BJ (cell line): ENCODE data around the gene CTNND2. TPM values are rescaled to one million over a fixed set of nuclear protein-coding genes. Genes with fewer than 3 reads are reported as not detected.

Experiments
- CTCF ChIA-PET: fragments of 350-600 bp; formaldehyde crosslinking; extraction: SDS; loops from one replicate; lab custom pipeline; 2021; ENCODE audit warnings: antibody characterized with exemption, inconsistent platforms; lab: Yijun Ruan, JAX
- POLR2A ChIA-PET: fragments of 300-600 bp; sonication (Branson Sonifier 250); formaldehyde crosslinking; extraction: SDS; loops from one replicate; lab custom pipeline; 2021; ENCODE audit warnings: antibody characterized with exemption; lab: Charles Lee
- DNase-seq: peaks from one replicate; pipeline ENCODE4 v3.0.0-alpha.2; 2011; ENCODE audit warnings: low read depth
- H3K27me3 ChIP-seq: 2 replicates; pipeline ENCODE4 v1.6.0; 2011; ENCODE audit warnings: low read length; ENCODE audit not compliant: control insufficient read depth, insufficient read depth
- H3K36me3 ChIP-seq: 2 replicates; pipeline ENCODE4 v1.5.1; 2011; ENCODE audit warnings: low read length; ENCODE audit not compliant: control insufficient read depth, insufficient read depth
- H3K4me3 ChIP-seq: 2 replicates; pipeline ENCODE4 v1.5.1; 2011; ENCODE audit warnings: low read depth, mild to moderate bottlenecking, control low read depth, low read length
- polyA plus RNA-seq: library from polyadenylated mRNA; depleted of rRNA; stranded (reverse); fragments of >200 nt; gene quantifications from 2 replicates; pipeline ENCODE4 v1.2.3, GENCODE V29; 2011
- TF ChIP-seq, protein P1 (sequence below): IDR thresholded peaks from 2 replicates; pipeline ENCODE4 v1.5.1; 2011; ENCODE audit warnings: low read depth, mild to moderate bottlenecking, control low read depth, inconsistent platforms, low read length, moderate library complexity; ENCODE audit not compliant: insufficient read depth

Gene CTNND2
- polyA plus RNA-seq, 1 experiment, result not detected

DNA sequence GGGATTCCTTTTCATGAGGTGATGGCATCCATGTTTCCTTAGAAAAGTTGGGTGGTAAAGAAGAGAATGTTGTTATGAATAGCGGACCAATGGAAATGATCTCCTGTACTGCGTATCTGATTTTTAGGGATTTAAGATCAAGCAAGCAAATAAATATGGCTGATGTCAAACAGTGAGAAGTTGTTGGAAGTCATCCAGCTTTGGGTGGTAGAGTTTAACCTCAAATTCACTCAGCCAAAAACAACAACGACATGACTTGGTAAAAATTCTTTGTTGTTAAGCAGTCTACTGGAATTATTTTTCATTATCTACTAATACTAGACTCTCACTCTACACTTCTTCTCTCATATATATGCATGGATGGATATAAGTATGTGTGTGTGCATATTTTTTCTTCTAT, 426.5 kb downstream of the CTNND2 start:
- no peak for DNase-seq
- no peaks in the 10 kb centered on the region for H3K36me3 ChIP-seq
- H3K4me3 ChIP-seq, result no peak overlapping the region
- no peaks in the 10 kb centered on the region for H3K27me3 ChIP-seq
- CTCF ChIA-PET, result no interaction called here
- TF ChIP-seq, protein P1, sequence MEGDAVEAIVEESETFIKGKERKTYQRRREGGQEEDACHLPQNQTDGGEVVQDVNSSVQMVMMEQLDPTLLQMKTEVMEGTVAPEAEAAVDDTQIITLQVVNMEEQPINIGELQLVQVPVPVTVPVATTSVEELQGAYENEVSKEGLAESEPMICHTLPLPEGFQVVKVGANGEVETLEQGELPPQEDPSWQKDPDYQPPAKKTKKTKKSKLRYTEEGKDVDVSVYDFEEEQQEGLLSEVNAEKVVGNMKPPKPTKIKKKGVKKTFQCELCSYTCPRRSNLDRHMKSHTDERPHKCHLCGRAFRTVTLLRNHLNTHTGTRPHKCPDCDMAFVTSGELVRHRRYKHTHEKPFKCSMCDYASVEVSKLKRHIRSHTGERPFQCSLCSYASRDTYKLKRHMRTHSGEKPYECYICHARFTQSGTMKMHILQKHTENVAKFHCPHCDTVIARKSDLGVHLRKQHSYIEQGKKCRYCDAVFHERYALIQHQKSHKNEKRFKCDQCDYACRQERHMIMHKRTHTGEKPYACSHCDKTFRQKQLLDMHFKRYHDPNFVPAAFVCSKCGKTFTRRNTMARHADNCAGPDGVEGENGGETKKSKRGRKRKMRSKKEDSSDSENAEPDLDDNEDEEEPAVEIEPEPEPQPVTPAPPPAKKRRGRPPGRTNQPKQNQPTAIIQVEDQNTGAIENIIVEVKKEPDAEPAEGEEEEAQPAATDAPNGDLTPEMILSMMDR, result no peak
- POLR2A ChIA-PET, result no interaction called here

DNA sequence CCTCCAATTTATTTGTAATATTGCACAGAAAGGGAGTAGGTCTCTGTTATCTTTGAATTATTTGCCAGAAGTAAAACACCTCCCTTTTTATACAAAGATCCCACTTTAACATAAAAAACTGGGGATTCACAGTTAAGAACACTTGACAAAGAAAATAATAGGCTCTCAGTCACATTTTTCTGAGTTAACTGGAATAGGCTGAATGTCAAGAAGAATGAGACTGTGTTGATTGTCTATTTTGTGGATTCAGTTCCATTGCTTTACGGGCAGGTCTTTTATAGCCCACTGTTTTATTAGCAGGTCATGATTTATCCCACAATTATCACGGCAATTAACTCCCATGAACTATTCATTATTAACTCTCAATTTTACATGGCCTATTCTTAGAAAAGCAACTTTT, 427.4 kb downstream of the CTNND2 start:
- POLR2A ChIA-PET, result no interaction called here
- CTCF ChIA-PET, result no interaction called here
- no peak overlapping the region for H3K4me3 ChIP-seq
- TF ChIP-seq, protein P1, result no peak
- DNase-seq, result no peak
- H3K36me3 ChIP-seq, result no peaks in the 10 kb centered on the region
- H3K27me3 ChIP-seq, result no peaks in the 10 kb centered on the region

DNA sequence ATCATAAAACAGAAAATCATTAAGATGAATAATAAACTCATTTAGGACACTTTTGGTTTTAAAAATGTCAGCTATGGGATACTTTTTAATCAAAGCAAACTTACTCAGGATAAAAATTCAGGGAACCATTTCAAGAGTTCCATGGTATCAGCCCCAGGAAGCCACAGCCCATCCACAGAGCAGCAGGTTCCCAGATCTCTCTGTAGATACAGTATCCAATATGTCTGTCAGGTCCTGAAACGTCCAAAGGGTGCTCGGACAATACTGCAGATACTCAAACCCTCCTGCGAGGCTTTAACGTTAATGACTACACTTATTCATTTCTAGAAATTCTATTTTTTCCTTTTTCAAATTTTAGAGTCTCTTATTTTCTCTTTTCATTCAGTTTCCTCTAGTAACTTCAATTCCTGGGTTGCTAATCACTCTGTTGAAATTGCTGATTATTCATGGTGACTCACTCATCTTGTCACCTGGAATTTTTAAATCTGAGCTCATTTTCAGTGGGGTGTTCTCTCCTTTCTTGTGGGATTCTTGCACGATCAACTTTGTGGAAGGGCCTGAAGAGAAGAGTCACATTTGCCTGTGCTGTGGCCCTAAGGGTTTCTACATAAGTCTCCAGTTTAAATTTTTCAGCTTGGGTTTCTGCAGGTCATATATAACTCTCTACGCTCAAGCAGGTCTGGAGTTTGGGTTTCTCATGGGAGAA, 435.8 kb downstream of the CTNND2 start:
- Histone ChIP-seq H3K27me3 (no peaks in the 10 kb centered on the region), H3K36me3 (no peaks in the 10 kb centered on the region), H3K4me3 (no peak overlapping the region)
- POLR2A ChIA-PET, result no interaction called here
- TF ChIP-seq, protein P1, result no peak
- DNase-seq, result no peak
- CTCF ChIA-PET, result no interaction called here

DNA sequence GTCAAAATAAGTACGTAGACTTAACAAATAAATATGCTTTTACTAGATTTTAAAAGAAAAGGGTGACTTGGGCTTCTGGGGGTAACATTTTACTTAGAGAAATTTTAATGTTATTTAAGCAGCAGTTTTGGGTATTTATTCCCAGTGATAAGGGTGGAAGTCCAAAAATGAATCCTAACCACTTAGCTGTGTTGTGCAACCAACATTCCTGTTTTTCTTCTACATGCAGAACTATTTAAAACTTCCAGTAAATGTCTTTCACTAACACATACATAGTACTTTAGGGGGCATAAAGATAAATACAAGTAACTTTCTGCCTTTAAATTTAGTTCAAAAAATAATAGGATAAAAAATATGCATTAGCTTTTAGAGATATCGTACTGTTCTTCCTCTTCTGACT, 436.7 kb downstream of the CTNND2 start:
- H3K4me3 ChIP-seq, result no peak overlapping the region
- H3K36me3 ChIP-seq, result no peaks in the 10 kb centered on the region
- H3K27me3 ChIP-seq, result no peaks in the 10 kb centered on the region
- POLR2A ChIA-PET, result no interaction called here
- no peak for DNase-seq
- CTCF ChIA-PET, result no interaction called here
- TF ChIP-seq, protein P1, result no peak

DNA sequence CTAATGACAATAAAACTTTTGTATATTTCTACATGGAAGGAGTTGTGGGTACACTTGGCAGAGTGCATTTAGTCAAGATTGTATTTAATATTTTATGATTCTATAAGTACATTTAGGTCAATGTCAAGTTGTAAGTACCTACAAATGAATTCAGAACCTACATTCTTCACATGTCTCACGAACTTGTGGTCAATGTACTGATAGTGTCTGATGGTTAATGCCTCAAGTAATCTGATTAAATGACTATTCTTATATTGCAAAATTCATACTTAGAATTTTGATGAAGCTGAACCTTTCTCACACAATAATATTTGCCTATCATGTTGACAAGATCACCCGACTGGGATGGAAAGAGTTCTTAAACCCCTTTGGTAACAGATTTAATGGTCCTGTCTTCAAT, 444.5 kb downstream of the CTNND2 start:
- no peaks in the 10 kb centered on the region for H3K27me3 ChIP-seq
- ChIA-PET CTCF (no interaction called here), POLR2A (no interaction called here)
- DNase-seq, result no peak
- TF ChIP-seq, protein P1, result no peak
- H3K4me3 ChIP-seq, result no peak overlapping the region
- no peaks in the 10 kb centered on the region for H3K36me3 ChIP-seq
